NCI-H345 (cell line): ENCODE measurements around the gene SAMD4A.
A peak's percentile ranks its signal among the peaks of the same experiment; 100 is the strongest.

Experiments
- DNase-seq: peaks from one replicate; lab custom pipeline; 2025; lab: John Stamatoyannopoulos, UW

The SAMD4A gene

DNA sequence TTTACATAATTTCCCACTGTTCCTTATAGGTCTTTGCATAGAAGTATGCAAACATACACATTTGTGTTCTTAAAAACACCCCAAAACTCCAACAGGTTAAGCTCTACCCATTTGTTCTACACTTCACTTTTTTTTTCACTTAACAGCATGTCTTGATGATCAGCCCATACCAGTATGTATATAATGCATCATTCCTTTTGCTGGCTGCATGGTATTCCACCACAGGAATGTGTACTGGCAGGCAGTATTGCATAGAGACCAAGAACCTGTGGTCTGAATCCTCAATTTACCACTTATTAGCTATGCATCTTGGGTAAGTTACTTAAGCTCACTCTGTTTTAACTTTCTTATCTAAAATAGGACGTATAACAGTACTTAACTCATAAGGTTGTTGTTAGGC is 65.5 kb downstream of the SAMD4A start:
- DNase-seq, result no peak

DNA sequence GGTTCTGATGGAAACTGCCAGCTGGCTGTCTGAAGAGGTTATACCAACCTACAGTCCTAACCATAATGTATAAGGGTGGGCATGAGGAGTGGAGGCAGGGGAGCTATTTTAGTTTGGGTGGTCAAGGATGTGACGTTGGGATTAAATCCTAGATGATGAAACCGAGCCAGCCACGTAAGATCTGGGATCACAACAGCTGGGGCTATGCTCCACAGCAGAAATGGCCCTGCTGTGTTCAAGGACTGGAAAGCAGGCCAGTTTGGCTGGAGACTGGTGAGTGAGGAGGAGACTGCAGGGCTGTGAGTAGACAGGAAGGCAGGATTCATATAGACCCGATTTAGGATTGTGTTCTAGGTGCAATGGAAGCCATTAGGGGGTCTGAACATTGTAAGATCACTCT is 66.1 kb downstream of the SAMD4A start:
- DNase-seq, result no peak

DNA sequence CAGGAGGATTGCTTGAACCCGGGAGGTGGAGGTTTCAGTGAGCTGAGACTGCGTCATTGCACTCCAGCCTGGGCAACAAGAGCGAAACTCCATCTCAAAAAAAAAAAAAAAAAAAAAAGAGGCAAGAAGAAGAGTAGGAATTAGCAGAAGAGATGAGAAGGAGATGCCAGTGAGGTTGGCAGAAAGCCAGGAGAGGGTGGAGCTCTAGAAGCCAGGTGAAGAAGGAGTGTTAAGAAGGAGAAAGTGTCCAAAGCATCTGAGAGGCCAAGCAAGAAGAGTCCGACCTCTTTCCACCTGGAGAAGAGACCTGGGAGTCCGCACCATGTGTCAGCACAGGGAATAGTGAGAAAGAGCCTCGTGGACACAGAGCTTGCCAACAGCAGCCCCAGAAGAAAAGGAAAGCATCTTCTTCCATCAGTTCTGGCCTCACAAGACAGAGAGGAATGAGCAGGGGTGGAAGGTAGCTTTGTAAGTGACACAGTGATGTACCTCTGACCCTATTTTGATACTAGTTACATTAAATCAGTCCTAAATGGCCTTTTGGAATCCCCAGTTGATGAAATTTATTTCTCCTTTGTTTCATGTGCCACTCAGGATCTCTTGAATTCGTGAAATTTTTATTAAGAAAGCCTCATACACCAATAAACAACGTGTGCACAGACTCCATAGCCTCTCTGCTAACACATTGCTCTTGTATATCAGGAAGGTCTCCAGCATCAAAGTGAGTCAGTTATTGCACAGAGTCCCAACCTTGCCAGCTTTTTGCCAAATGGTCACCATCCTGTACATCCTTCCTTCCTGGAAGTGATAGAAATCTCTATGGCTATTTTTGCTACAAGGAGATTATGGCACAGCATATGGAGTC is 70.6 kb downstream of the SAMD4A start:
- DNase-seq, result no peak

DNA sequence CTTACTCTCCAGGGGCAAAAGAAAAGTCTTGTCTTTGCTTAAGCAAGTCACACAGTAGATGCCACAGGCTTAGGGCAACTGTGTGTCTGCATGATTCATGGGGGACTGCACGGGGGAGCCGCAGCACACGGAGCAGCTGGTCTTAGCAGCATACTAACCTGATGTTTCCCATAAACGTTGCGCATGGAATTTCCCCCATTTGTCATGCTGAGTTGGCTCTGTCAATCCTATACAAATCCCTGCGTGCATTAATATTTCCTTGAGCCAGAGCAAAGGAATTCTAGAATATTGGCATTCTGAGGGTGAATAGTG is 71.2 kb downstream of the SAMD4A start:
- no peak for DNase-seq

DNA sequence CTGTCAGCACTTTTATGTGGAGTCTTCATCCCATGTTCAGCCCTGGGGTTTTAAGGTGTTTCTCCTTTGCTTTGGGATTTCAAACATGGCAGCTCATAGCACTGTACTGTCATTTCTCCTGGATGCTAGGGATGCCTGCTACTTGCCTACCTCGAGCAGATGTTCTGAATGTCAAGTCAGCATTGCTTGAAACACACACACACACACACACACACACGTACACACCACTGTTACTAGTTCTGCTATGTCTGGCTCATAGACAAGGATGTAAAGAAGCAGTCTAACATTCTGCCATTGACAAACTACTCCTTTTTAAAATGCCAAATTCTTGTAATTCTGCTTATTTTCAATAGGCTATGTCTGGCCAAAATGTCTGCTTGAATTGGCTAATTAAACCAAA is 72.7 kb downstream of the SAMD4A start:
- no peak for DNase-seq

DNA sequence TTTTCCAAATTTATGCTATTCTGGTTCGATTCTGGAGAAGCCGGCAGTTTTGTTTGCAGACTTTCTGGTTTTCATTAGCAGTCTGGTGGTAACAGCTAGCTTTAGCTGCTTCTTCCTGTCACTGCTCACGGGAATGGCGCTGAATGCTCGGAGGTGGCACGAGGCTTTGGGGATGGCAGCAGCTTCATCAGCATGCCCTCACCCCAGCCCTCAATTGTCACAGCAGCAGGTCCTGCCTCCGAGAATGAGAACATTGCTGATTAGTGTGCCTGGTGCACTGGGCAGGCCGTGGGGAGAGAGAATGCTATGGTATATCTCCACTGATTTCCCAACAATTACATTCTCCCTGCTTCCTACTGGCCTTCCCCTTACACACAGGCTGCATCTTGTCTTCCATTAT is 73.6 kb downstream of the SAMD4A start:
- no peak for DNase-seq

DNA sequence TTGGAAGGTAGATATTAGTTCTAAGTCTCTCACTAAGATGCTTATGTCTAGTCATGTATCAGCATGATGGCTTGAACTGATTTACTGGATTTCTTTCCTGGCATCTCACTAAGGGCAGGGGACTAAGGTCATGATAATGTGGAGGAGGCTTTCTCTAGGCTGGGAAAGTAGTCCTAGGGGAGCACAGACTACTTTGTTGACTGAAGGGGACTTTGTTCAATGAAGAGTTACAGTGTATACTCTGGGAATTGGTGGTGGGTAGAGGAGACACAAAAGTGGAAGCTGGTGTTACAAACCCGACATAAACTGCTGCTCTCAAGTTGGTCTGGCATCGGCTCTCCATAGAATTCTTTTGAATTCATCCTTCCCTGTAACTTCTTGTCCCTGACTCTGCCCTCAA is 75.2 kb downstream of the SAMD4A start:
- DNase-seq, result no peak

DNA sequence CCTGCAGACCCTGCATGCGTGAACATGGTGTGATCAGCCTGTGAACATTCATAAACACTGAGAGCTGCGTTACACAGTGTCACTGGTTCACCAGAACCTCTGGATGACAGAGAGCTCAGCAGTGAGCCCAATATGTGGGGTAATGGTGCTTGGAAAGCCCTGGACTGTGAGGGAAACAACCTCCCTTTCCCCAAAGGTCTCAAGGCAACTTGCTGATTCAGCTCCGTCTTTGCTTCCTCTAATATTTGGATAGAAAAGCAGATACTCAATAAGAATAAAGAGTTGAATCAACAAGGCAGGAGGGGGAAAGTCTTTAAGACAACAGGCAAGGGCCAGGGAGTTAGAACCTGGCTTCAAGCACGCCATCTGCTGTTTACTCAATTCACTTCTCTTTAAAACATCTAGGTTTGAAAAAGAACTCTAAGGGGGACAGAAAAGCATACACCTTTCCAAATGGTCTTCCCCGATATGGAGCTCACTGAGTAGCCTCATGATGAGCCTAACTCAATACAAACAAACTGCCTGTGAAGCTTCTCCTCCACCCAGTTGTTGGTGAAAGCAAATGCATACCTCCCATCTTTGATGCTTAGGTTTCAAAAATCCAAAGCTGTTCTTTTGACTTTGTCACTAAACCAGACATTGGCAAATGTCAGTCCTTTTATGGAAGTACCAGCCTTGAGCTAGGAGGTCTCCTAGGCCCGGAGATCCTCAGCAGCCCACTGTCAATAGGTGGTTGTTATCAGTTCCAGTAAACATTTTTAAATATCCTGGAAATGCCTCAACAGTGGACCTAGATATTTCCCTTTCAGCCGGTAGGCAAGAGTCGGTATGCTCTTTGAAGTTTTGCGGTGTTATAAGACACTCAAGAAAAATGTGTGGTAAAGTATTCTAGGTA is 76.1 kb downstream of the SAMD4A start:
- DNase-seq, result no peak

DNA sequence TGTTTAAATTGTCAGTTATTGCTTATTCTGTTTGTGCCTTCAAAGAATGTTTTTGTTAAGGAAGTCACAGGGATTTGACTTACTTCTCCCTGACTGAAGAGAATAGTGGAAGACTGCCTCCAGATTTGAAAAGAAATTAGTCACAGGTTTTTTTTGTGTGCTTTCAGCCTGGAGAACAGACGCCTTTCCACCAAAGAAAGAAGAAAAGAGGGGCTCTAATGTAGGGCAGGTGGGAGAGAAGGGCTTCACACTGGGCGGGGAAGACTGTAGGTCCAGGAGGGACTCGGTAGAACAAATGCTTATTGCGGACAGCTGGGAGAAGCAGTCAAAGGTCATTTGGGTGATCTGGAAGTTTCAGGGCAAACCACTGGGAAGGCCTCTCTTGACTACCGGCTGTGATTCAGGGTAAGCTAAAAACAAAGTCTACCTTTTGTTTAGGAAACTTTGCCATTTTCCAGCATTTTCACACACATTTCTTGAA is 76.8 kb downstream of the SAMD4A start:
- DNase-seq, result no peak

DNA sequence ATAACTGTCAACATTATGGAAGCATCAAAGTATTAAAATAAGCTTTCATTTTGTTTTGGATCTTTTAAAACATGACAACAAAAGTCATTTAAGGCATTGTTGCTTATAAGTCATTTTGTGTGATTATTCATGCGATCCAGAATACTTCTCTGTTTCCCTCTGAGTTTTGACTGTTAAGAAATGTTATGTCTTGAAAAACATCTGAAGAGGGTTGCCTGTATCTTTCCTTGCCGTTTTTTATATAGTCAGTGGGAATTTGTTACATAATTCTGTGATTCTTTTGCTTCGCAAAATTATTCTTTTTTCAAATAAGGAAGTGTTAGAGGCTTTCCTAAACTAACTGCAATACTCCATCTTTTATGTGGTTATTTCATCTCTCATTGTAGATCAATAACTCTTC is 78.7 kb downstream of the SAMD4A start:
- DNase-seq, result no peak

DNA sequence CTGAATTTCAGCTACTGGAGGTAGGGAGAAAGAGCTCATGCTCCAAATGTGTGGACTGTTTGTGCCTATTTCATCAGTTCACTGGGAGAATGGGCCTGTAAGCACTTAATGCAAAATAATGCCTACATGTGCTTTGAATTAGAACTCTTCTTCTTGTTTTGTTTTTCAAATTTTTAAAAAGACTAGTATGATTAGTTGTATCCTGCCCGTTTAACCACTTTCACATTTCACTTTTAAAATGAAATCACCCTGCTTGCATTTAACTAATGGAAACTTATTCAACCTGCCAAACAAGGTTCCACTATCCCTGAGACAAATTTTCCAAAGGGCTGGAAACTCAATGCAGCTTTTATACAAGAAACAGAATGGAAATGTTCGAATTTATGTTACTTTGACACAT is 79.7 kb downstream of the SAMD4A start:
- DNase-seq, result no peak

DNA sequence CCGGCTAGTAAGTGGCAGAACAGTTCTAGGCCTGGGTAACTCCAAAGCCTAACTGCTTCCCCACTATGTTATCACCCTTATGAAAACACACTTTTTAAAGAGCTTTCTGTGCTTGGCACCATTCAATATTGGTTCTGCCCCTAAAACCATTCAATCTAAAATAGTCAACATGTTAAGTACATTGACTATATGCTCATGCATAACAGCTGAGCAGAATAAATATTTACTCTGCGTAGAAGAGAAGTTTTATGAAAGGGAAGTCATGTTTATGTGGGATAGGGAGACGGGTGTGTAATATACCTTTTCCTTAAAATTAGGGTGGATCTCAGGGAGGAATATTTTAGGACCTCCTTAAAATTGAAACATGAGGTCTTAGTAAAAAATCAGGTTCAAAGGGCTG is 80.5 kb downstream of the SAMD4A start:
- peak; percentile 33 for DNase-seq

DNA sequence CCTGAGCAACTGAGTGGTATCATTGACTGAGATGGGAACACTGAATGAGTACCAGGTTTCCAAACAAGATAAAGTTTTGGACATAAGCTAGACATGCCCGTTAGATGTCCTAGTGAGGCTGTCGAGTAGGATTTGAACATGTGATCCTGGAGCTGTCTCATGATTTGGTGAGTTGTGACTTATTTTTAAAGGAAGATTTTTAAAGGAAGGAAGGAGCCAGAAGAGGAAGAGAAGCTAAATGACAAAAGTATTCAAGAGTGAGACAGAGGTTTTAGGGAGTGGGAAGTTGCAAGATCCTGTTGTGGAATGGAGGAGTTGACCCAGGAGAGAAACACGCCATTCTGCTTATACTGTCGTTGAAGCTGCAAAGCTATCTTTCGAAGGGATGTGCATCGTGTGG is 82.1 kb downstream of the SAMD4A start:
- no peak for DNase-seq

DNA sequence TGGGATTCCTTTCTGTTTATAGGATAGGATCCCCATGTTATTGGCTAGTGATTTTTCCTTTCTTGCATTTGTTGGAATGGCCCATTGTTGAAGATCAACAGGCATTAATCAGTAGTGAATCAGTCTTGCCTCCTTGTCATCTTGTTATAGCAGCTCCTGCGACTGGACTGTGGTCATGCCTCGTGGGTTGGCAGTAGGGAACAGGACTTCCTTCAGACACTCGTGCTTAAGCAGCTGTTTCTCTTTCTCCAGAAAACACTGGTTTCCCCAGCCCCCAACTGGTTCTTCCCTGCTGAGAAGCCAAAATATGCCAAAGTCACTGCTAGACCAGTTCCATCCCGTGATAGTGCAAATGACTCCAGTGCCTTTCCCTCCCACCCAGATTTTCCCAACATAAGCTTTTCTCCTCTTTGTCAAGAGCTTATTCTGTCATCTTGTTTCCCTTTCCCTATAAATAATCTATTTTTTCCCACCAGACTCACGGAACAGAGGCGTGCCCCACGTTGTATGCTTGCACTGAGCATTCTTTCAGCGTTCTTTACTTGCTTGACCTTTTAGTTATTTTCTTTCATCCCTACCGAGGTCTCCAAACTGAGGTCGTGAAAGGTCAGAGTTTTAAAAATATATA is 83.5 kb downstream of the SAMD4A start:
- no peak for DNase-seq

DNA sequence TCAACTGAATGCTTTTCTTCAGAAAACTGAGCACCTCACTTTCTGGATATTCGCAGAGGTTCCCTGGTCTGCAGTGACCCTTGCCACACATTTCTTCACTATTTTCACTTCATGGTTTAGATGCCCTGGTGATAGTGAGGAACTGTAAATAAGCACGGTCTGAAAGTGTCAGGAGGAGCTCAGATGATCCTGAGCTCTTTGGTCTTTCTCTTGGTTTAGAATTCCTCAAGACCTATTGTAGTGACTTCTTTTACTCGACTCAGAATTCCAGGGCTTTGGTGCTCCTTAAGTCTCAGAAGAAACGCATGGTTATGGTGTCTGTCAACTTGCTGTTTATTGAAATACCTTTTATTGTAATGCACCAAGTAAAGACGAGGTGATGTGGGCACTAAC is 84.0 kb downstream of the SAMD4A start:
- DNase-seq, result no peak

DNA sequence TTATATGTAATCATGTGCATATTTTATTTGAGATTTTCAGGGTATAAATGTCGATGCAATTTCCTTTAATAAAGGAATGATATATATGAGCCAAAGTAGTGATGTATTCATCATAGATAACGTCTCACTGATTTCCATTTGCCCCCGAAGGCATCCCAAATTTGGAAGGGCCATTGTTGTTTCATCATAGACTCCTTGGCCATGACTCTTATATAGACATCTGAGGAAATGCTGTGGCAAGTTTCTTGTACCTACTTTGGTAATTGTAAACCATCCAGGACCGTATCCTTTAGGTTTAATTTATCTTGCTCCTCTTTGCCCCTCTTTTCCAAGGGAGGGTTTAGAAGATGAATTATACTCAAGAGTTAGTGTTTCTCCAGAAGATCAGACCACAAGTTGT is 84.7 kb downstream of the SAMD4A start:
- no peak for DNase-seq

DNA sequence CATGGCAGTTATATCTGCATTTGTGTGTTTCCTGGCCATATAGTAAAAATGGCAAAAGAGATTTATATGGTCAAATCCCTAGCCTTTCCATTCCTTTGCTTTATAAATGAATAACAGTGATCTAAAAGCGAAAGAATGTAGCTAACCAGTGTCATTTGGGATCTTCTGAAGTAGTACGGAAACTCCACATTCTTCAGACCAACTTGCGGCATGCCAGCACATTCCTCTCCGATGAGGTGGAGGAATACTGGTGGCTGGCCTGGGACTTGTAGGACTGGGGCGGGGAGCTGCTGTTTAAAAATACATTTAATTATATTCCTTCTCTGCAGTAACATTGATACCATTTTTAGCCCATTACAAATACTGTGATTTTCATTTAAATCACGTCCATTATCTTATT is 85.3 kb downstream of the SAMD4A start:
- no peak for DNase-seq

DNA sequence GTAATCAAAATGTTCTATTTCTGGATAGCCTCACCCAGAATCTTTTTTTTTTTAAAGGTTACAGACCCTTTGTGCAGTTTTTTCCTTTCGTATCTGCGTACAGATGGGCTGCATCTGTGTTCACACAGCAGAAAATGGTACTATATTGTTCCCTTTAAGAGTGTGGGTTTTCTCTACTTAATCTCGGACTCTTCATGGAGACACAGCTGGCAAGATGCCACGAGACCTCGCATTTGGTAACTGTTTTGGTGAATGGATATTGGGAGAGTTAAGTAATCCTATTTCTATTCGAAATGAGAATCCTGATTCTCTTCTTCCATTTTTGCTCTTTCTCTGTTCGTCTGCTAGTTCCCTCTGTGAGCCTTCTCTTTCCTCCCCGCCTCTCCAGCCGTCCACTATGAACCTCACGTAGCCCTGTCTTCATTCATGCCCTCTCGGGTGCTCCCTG is 85.7 kb downstream of the SAMD4A start:
- no peak for DNase-seq

DNA sequence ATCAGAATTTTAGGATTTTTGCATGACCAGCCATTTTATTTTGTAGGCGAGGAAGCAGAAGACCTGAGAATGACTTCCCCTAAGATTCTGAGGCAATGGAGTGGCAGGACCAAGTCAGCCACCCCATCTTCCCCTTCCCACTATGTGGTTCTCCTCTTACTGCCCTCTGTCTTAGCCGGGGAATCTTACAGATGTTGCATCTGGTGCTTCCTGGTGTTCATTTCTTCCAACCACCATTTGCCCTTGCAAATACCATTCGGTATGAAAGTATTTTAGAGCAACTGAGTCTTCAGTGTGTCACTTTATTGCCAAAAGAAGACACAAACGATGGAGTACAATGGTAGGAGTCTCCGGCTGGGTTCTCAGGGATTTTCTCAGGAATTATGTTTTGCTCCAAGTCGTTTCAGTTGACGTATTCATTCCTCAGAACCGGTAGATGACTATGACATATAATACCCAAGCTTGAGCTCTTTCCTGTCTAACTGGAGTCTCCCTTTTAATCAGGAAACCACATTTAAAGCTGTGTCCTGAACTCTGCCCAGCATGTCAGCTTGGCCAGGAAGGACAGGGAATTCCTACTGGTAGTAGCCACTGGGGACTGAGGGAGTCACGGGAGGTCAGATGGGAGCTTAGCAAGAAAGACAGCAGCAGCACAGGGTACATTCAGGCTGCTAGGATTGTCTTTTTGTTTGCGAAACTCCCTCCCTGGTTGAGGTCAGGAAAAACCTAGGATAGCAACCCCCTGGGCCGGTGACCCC is 87.0 kb downstream of the SAMD4A start:
- DNase-seq, result no peak

DNA sequence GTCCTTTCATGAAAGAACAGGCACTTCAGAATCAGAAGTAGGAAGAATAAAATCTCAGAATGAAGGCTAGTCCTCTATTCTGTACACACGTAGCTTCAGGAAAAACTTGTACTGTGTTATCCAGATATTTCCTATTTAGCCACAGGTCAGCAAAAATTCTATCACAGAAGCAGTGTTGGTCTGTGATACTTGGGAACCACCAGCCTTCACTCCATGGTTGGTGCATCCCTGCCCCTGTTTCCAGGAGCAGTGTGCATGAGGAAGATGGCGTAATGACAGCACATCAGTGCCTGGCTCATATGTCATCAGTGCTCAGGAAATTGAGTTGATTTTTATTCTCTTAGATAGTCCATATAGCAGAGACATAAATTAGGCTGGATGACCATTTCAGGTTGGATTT is 87.7 kb downstream of the SAMD4A start:
- no peak for DNase-seq

DNA sequence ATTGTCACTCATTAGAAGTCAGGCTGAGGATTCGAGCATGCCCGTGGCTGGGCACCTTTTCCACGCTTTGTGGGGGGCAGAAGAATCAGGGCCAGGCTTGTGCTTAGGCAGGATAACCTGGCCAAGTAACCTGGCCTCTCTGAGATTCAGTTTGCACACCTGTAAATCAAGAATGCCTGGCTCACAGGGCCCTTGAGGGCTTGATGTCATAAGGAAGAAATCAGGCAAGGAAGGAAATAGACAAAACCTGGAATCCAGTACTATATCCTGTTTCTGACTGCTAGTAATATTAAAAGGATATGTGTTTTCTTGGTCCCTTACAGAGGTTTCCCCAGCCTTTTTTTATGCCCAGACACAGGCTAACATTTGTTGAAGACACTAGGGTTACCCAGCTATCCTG is 91.9 kb downstream of the SAMD4A start:
- no peak for DNase-seq

DNA sequence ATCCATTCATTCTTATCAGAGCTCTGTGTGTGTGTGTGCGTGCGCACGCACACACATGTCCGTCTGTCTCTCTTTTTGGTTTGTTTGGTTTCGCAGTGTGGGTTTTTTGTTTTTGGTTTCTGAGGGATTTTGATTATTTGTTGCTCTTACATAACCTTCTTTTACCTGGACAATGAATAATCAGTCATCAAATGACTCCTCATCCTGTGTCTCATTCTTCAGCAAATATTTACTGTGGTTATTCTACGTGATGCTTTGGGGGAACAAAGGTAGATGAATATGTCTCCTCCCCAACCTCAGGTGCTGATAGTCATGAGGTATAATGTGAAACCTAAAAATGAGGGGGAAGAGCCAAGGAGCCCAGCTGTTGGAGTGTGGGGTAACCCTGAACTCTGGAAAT is 92.4 kb downstream of the SAMD4A start:
- no peak for DNase-seq
